Activated naive CD4-positive, alpha-beta T cell treated with anti-CD3 and anti-CD28 coated beads, Interleukin-2, amount 10 ng/mL, durations not matched to agents 7 days and 5 days (primary cell): ENCODE data around the gene SKIC2.

ENCODE experiments used
- CTCF ChIA-PET: fragments of 350-600 bp; sonication (Branson Sonifier 250); formaldehyde crosslinking; loops from one replicate; lab custom pipeline; 2021; ENCODE audit warnings: antibody characterized with exemption; lab: Charles Lee
- DNase-seq: peaks from one replicate; pipeline ENCODE4 v3.0.0-alpha.2; 2020
- H3K27ac Mint-ChIP-seq: one replicate; pipeline ENCODE4 v1.8.0; 2021; ENCODE audit warnings: mild to moderate bottlenecking, moderate library complexity, mixed read lengths
- H3K27me3 Mint-ChIP-seq: one replicate; pipeline ENCODE4 v1.8.0; 2021; ENCODE audit warnings: mild to moderate bottlenecking, mixed read lengths
- H3K36me3 Mint-ChIP-seq: one replicate; pipeline ENCODE4 v1.8.0; 2021; ENCODE audit warnings: mixed read lengths
- H3K4me1 Mint-ChIP-seq: one replicate; pipeline ENCODE4 v1.8.0; 2021; ENCODE audit warnings: mixed read lengths
- H3K4me3 Mint-ChIP-seq: one replicate; pipeline ENCODE4 v1.8.0; 2021; ENCODE audit warnings: mild to moderate bottlenecking, moderate library complexity, mixed read lengths
- H3K9me3 Mint-ChIP-seq: one replicate; pipeline ENCODE4 v1.8.0; 2021; ENCODE audit warnings: mixed read lengths

The SKIC2 gene

GRCh38 chr6:31949926-31950548 is 8.9 kb upstream of the SKIC2 start:
- Mint-ChIP-seq H3K4me3 (no peak overlapping the region), H3K4me1 (peaks cover 6% of the 10 kb centered on the region), H3K27ac (no peak overlapping the region), H3K36me3 (peaks cover 27% of the 10 kb centered on the region), H3K9me3 (no peaks in the 10 kb centered on the region), H3K27me3 (peaks cover 19% of the 10 kb centered on the region)
- no peak for DNase-seq
- CTCF ChIA-PET, result interaction anchor here (0.8 kb wide), 1 partner anchor 26 kb away, joined by 3 read pairs; no protein-coding TSS in a partner anchor

- Mint-ChIP-seq H3K27me3 (peaks cover 4% of the 10 kb centered on the region), H3K4me1 (peaks cover 2% of the 10 kb centered on the region), H3K36me3 (peaks cover 40% of the 10 kb centered on the region), H3K4me3 (no peak overlapping the region), H3K27ac (no peak overlapping the region), H3K9me3 (no peaks in the 10 kb centered on the region)
- peak; percentile 55 for DNase-seq
- CTCF ChIA-PET, result interaction anchor here (0.7 to 2.8 kb wide), 23 partner anchors 8 to 405 kb away, joined by 3 to 18 read pairs (median 4); partner anchors contain the start of genes DXO, EHMT2, LY6G5C and NFKBIL1
Measured at GRCh38 chr6:31952140-31952805, 6.7 kb upstream of the SKIC2 start.

DNA sequence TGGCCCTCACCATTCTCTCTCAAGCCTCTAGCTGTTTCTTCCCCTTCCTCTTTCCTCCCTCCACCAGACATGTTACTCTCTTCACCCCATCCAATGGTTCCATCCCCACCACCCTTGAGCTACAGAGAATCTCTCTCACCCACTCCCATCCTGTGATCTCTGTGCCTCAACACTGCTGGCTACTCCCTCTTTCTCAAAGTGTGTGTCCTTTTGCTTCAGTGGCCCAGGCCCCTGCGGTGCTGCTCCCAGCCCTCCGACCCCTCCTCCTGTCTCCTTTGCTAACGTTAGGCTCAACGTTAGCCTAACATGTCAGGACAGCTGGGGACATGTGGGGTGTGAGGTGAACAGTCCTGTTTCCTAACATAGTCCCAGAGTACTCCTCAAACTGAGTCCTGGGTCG is 6.1 kb upstream of the SKIC2 start:
- no peak for DNase-seq
- Mint-ChIP-seq H3K27ac (no peak overlapping the region), H3K27me3 (no peaks in the 10 kb centered on the region), H3K4me3 (no peak overlapping the region), H3K9me3 (no peaks in the 10 kb centered on the region), H3K4me1 (peaks cover 8% of the 10 kb centered on the region), H3K36me3 (peaks cover 40% of the 10 kb centered on the region)
- CTCF ChIA-PET, result interaction anchor here (0.7 to 2.8 kb wide), 16 partner anchors 11 to 281 kb away, joined by 3 to 18 read pairs (median 4); partner anchors contain the start of genes DXO and EHMT2

- peaks cover 40% of the 10 kb centered on the region for H3K36me3 Mint-ChIP-seq
- H3K27ac Mint-ChIP-seq, result no peak overlapping the region
- no peak for DNase-seq
- no peaks in the 10 kb centered on the region for H3K9me3 Mint-ChIP-seq
- CTCF ChIA-PET, result interaction anchor here (1.6 kb wide), 1 partner anchor 9 kb away, joined by 3 read pairs; no protein-coding TSS in a partner anchor
- no peak overlapping the region for H3K4me3 Mint-ChIP-seq
- H3K27me3 Mint-ChIP-seq, result no peaks in the 10 kb centered on the region
- H3K4me1 Mint-ChIP-seq, result peaks cover 21% of the 10 kb centered on the region
Measured at GRCh38 chr6:31954511-31954910, 4.5 kb upstream of the SKIC2 start.

GRCh38 chr6:31956796-31957195 is 2.2 kb upstream of the SKIC2 start:
- H3K36me3 Mint-ChIP-seq, result peaks cover 53% of the 10 kb centered on the region
- H3K27me3 Mint-ChIP-seq, result no peaks in the 10 kb centered on the region
- peak overlapping the region; percentile 94 for H3K4me3 Mint-ChIP-seq
- peaks cover 32% of the 10 kb centered on the region for H3K4me1 Mint-ChIP-seq
- DNase-seq, result no peak
- CTCF ChIA-PET, result interaction anchor here (1.1 to 1.9 kb wide), 2 partner anchors 8 to 65 kb away, joined by 3 to 6 read pairs; no protein-coding TSS in a partner anchor
- H3K9me3 Mint-ChIP-seq, result no peaks in the 10 kb centered on the region
- no peak overlapping the region for H3K27ac Mint-ChIP-seq

DNA sequence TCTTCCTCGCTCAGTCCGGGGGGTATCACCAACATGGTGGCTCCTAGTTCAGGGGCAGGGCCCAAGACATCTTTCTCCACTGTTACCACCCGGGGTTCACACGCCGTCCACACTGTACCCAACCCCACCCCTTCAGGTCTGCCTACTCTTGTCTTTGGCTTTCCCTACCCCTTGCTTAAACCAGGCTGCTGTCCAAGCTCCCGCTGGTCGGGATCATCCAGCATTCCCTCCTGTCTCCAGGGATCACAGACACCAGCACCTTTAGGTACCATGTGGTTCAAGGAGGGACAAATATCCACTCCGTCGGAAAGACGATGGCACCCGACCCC is 599 bp upstream of the SKIC2 start:
- peak overlapping the region; percentile 94 for H3K4me3 Mint-ChIP-seq
- no peaks in the 10 kb centered on the region for H3K9me3 Mint-ChIP-seq
- no peak for DNase-seq
- H3K36me3 Mint-ChIP-seq, result peaks cover 58% of the 10 kb centered on the region
- H3K27ac Mint-ChIP-seq, result peak overlapping the region; percentile 98
- CTCF ChIA-PET, result interaction anchor here (1.7 to 1.9 kb wide), 2 partner anchors 10 to 13 kb away, joined by 6 read pairs; partner anchors contain the start of gene DXO
- peaks cover 32% of the 10 kb centered on the region for H3K4me1 Mint-ChIP-seq
- no peaks in the 10 kb centered on the region for H3K27me3 Mint-ChIP-seq

GRCh38 chr6:31961616-31962015 is 2.6 kb downstream of the SKIC2 start:
- H3K9me3 Mint-ChIP-seq, result no peaks in the 10 kb centered on the region
- CTCF ChIA-PET, result no interaction called here
- no peak overlapping the region for H3K4me3 Mint-ChIP-seq
- no peak overlapping the region for H3K27ac Mint-ChIP-seq
- no peaks in the 10 kb centered on the region for H3K27me3 Mint-ChIP-seq
- no peak for DNase-seq
- H3K36me3 Mint-ChIP-seq, result peaks cover 59% of the 10 kb centered on the region
- peaks cover 32% of the 10 kb centered on the region for H3K4me1 Mint-ChIP-seq

DNA sequence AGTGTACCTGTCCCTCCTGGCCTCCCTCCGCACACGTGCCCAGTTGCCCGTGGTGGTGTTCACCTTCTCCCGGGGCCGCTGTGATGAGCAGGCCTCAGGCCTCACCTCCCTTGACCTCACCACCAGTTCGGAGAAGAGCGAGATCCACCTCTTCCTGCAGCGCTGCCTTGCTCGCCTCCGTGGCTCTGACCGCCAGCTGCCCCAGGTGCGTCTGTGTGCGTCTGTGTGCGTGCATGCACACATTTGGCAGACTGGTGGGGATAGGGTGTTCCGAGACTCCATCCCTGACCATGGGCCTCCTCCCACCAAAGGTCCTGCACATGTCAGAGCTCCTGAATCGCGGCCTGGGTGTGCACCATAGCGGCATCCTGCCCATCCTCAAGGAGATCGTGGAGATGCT is 4.9 kb downstream of the SKIC2 start:
- CTCF ChIA-PET, result interaction anchor here (0.8 kb wide), 1 partner anchor 11 kb away, joined by 3 read pairs; no protein-coding TSS in a partner anchor
- H3K4me3 Mint-ChIP-seq, result no peak overlapping the region
- no peak overlapping the region for H3K27ac Mint-ChIP-seq
- H3K4me1 Mint-ChIP-seq, result peaks cover 17% of the 10 kb centered on the region
- no peaks in the 10 kb centered on the region for H3K9me3 Mint-ChIP-seq
- H3K36me3 Mint-ChIP-seq, result peaks cover 72% of the 10 kb centered on the region
- no peak for DNase-seq
- H3K27me3 Mint-ChIP-seq, result no peaks in the 10 kb centered on the region

DNA sequence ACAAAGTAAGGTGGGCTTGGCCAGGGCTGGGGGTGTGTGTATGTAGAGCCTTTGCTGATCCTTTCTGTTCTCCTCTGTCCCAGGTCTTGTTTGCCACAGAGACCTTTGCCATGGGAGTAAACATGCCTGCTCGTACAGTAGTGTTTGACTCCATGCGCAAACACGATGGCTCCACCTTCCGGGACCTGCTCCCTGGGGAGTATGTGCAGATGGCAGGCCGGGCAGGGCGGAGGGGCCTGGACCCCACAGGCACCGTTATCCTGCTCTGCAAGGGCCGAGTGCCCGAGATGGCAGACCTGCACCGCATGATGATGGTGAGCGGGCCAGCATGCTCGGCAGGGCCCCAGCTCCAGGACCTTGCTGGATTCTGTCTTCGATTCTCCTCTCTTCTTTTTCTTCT is 6.7 kb downstream of the SKIC2 start:
- peaks cover 14% of the 10 kb centered on the region for H3K4me1 Mint-ChIP-seq
- H3K36me3 Mint-ChIP-seq, result peaks cover 78% of the 10 kb centered on the region
- CTCF ChIA-PET, result interaction anchor here (1.9 kb wide), 1 partner anchor 13 kb away, joined by 11 read pairs; no protein-coding TSS in a partner anchor
- H3K27ac Mint-ChIP-seq, result no peak overlapping the region
- no peaks in the 10 kb centered on the region for H3K27me3 Mint-ChIP-seq
- no peak for DNase-seq
- no peaks in the 10 kb centered on the region for H3K9me3 Mint-ChIP-seq
- H3K4me3 Mint-ChIP-seq, result no peak overlapping the region

DNA sequence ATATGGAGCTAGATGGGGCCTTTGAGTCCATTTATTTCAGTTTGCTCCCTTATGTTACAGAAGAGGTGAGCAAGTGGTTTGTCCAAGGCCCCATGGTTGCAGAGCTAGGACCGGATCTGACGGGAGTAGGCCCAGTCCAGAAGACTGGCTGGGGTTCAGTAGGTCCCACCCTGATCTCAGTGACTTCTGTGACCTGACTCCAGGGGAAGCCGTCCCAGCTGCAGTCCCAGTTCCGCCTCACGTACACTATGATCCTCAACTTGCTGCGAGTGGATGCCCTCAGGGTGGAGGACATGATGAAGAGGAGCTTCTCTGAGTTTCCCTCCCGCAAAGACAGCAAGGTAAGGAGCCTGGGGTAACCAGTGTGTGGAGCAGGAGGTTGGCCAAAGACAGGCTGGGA is 7.5 kb downstream of the SKIC2 start:
- Mint-ChIP-seq H3K4me1 (peaks cover 22% of the 10 kb centered on the region), H3K9me3 (no peaks in the 10 kb centered on the region), H3K36me3 (peaks cover 71% of the 10 kb centered on the region), H3K27me3 (no peaks in the 10 kb centered on the region), H3K27ac (no peak overlapping the region), H3K4me3 (no peak overlapping the region)
- CTCF ChIA-PET, result interaction anchor here (1.9 kb wide), 1 partner anchor 14 kb away, joined by 11 read pairs; no protein-coding TSS in a partner anchor
- no peak for DNase-seq

- DNase-seq, result no peak
- H3K4me1 Mint-ChIP-seq, result peaks cover 26% of the 10 kb centered on the region
- H3K9me3 Mint-ChIP-seq, result no peaks in the 10 kb centered on the region
- peaks cover 65% of the 10 kb centered on the region for H3K36me3 Mint-ChIP-seq
- H3K27me3 Mint-ChIP-seq, result peaks cover 7% of the 10 kb centered on the region
- CTCF ChIA-PET, result no interaction called here
- H3K4me3 Mint-ChIP-seq, result no peak overlapping the region
- no peak overlapping the region for H3K27ac Mint-ChIP-seq
Measured at GRCh38 chr6:31966997-31967925, 8.3 kb downstream of the SKIC2 start.

GRCh38 chr6:31967926-31968320 is 8.9 kb downstream of the SKIC2 start:
- H3K4me3 Mint-ChIP-seq, result no peak overlapping the region
- no peaks in the 10 kb centered on the region for H3K9me3 Mint-ChIP-seq
- peaks cover 64% of the 10 kb centered on the region for H3K36me3 Mint-ChIP-seq
- CTCF ChIA-PET, result no interaction called here
- DNase-seq, result no peak
- H3K27ac Mint-ChIP-seq, result no peak overlapping the region
- H3K27me3 Mint-ChIP-seq, result peaks cover 8% of the 10 kb centered on the region
- H3K4me1 Mint-ChIP-seq, result peaks cover 33% of the 10 kb centered on the region

DNA sequence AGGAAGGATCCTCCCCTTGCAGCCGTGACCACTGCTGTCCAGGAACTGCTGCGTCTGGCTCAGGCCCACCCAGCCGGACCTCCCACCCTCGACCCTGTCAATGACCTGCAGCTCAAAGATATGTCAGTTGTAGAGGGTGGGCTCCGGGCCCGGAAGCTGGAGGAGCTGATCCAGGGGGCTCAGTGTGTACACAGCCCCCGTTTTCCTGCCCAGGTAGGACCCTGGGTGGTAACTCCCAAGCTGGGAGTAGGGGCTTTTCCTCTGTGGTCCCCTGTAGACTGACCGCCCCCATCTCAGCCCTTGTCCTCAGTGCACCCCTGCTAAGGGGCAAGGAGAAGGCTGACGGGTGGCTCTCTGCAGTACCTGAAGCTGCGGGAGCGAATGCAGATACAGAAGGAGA is 9.4 kb downstream of the SKIC2 start:
- Mint-ChIP-seq H3K36me3 (peaks cover 64% of the 10 kb centered on the region), H3K27me3 (peaks cover 8% of the 10 kb centered on the region), H3K4me1 (peaks cover 37% of the 10 kb centered on the region), H3K9me3 (no peaks in the 10 kb centered on the region), H3K27ac (no peak overlapping the region), H3K4me3 (no peak overlapping the region)
- CTCF ChIA-PET, result interaction anchor here (1.5 kb wide), 1 partner anchor 16 kb away, joined by 6 read pairs; no protein-coding TSS in a partner anchor
- DNase-seq, result no peak
